AG09309 (cell line): ENCODE data around the gene MYO1D.

Source experiments
- DNase-seq: peaks from one replicate; pipeline ENCODE4 v3.0.0-alpha.2; 2010; ENCODE audit warnings: low read depth
- H3K4me3 ChIP-seq: 2 replicates; pipeline ENCODE4 v1.5.1; 2011; ENCODE audit warnings: mild to moderate bottlenecking, low read depth, low read length, moderate library complexity; ENCODE audit not compliant: control insufficient read depth
- CTCF ChIP-seq: IDR thresholded peaks from 2 replicates; pipeline ENCODE4 v1.5.1; 2011; ENCODE audit warnings: mild to moderate bottlenecking, low read depth, low read length, inconsistent platforms; ENCODE audit not compliant: insufficient read depth, control insufficient read depth; ENCODE audit errors: missing control alignments

The MYO1D gene

GRCh38 chr17:32755045-32755805 is 121.7 kb downstream of the MYO1D start:
- H3K4me3 ChIP-seq: no peak overlapping the region
- DNase-seq: peak; percentile 34
- peak; percentile 25 for TF ChIP-seq CTCF

GRCh38 chr17:32752934-32753333 is 124.0 kb downstream of the MYO1D start:
- no peak for DNase-seq
- H3K4me3 ChIP-seq: no peak overlapping the region
- TF ChIP-seq CTCF: no peak

- TF ChIP-seq CTCF: no peak
- DNase-seq: no peak
- H3K4me3 ChIP-seq: no peak overlapping the region
These were observed 129.1 kb downstream of the MYO1D start for GRCh38 chr17:32747856-32748255.

- no peak overlapping the region for H3K4me3 ChIP-seq
- no peak for TF ChIP-seq CTCF
- peak; percentile 23 for DNase-seq
These were observed 130.2 kb downstream of the MYO1D start for GRCh38 chr17:32746698-32747097.

GRCh38 chr17:32746280-32746679 is 130.6 kb downstream of the MYO1D start:
- H3K4me3 ChIP-seq: no peak overlapping the region
- no peak for TF ChIP-seq CTCF
- DNase-seq: no peak

GRCh38 chr17:32742681-32743538 is 134.0 kb downstream of the MYO1D start:
- DNase-seq: no peak
- TF ChIP-seq CTCF: no peak
- H3K4me3 ChIP-seq: no peak overlapping the region
